Gastroesophageal sphincter (tissue), 4 donors: ENCODE results near the gene WDCP. TPM values are rescaled to one million over a fixed set of nuclear protein-coding genes. Genes with fewer than 3 reads are reported as not detected.
"Not testable (repeated sequence)": the region's sequence is repeated elsewhere in the genome, so short reads cannot be mapped to it uniquely, and the experiment has no call there.

Experiments
- ATAC-seq: fragments of 150-250 bp; one replicate; pipeline ENCODE4 v1.9.1; 2016; ENCODE audit warnings: mild to moderate bottlenecking, moderate library complexity
- H3K27ac ChIP-seq, 4 donors: fragments of 200-600 bp; sonication (generic) in 3 of 4; 1 replicate in 3 of 4; 2 replicates in 1 of 4; pipeline ENCODE4 v1.5.1; 2016 to 2019
- H3K27me3 ChIP-seq: fragments of 200-600 bp; sonication (generic); one replicate; pipeline ENCODE4 v1.5.1; 2019
- H3K36me3 ChIP-seq, 2 donors: fragments of 200-600 bp; sonication (generic); one replicate each; pipeline ENCODE4 v1.5.1; 2019; ENCODE audit warnings: control low read depth in 1 of 2
- H3K4me1 ChIP-seq, 3 donors: fragments of 200-600 bp; sonication (generic); 1 replicate in 2 of 3; 2 replicates in 1 of 3; pipeline ENCODE4 v1.5.1; 2016 to 2019; ENCODE audit warnings: control low read depth in 2 of 3
- H3K4me3 ChIP-seq, 2 donors: fragments of 200-600 bp; sonication (generic); one replicate each; pipeline ENCODE4 v1.5.1; 2019; ENCODE audit warnings: mild to moderate bottlenecking in 1 of 2, moderate library complexity in 1 of 2
- H3K9me3 ChIP-seq, 3 donors: fragments of 200-600 bp; sonication (generic); one replicate each; pipeline ENCODE4 v1.5.1; 2017 to 2019; ENCODE audit warnings: control low read depth in 2 of 3
- EP300 ChIP-seq: sonication (generic); formaldehyde crosslinking; IDR thresholded peaks from one replicate; pipeline ENCODE4 v1.6.1; 2017; ENCODE audit warnings: antibody characterized with exemption, mild to moderate bottlenecking
- POLR2A ChIP-seq, 2 donors: fragments of 450-650 bp; IDR thresholded peaks; one replicate each; pipeline ENCODE4 v1.6.1; 2017; ENCODE audit warnings: antibody characterized with exemption in 2 of 2, mild to moderate bottlenecking in 2 of 2, moderate library complexity in 1 of 2
- POLR2AphosphoS5 ChIP-seq: sonication (generic); formaldehyde crosslinking; IDR thresholded peaks from one replicate; pipeline ENCODE4 v1.6.1; 2017; ENCODE audit warnings: antibody characterized with exemption
- WGBS, 2 donors: methylation state at CpG; one replicate each; pipeline ENCODE4 v1.1.5; 2018; ENCODE audit warnings: low coverage in 1 of 2; 5-methylcytosine and 5-hydroxymethylcytosine counted together
- total RNA-seq, 4 donors: library from RNA; depleted of rRNA; stranded (reverse); fragments of >200 nt; gene quantifications; one replicate each; pipeline ENCODE4 v1.1.0, GENCODE V29; 2016
- TF ChIP-seq, protein P1 (sequence below), 4 experiments: fragments of 200-600 bp in 2 of 4; fragments of 450-650 bp in 2 of 4; sonication (generic) in 1 of 4; IDR thresholded peaks; one replicate each; pipeline ENCODE4 v1.5.1; 2017 to 2019; ENCODE audit warnings: antibody characterized with exemption in 4 of 4, mild to moderate bottlenecking in 2 of 4, moderate library complexity in 2 of 4

The WDCP gene
- 1 to 10 TPM; 5.9 to 7.3 (median 6.4) TPM for total RNA-seq

DNA sequence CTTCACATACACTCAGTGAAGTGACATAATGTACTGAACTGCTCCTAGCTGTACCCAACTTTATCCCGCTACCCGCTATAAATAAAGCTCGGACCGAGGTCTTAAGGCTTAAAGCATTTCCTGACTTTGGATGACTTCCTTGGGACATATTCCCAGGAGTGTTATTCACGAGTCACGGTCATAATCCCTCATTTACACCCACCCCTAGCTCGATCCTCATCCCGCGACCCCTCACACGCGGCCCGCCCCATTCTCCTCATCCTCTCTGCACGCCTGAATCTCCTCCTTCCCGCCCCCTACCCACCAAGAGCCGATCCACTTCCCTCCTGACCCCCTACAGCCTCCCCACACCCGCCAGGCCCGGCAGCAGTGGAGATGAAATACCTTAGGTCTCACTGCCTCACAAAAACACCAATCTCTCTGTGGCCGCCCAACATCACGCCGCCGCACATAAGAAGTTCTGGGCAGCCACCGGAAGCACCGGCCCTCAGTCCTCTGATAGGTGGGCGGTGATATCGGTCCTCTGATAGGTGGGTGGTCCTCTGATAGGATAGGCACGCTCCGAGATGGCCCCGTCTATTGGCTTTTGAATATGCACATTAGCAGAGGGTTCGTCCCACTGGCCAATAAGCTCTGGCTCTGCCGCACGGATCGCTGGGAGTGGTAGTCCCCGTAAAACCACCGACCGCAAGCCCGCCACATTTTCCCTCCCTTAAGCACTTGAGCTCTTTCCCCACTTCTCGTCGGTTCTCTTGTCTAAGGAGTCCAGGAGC is at the start of gene WDCP:
WDCP (minus strand) TSS at position 462 of the 773 bp plus-strand sequence. CDS start 7,897 bp downstream, outside the sequence.
- H3K4me1 ChIP-seq = peaks cover 0 to 40% (median 12%) of the 10 kb centered on the region in 3 donors
- peak; percentile 100 for ATAC-seq
- H3K4me3 ChIP-seq = peak within 1 kb of the TSS; percentile 60 to 72
- WGBS, 2 donors = 0 to 2% methylated on average over 17 to 28 of the region's 38 CpGs
- H3K36me3 ChIP-seq = no peaks in the 10 kb centered on the region
- no peaks in the 10 kb centered on the region for H3K27me3 ChIP-seq
- peak; percentile 46 to 57 for TF ChIP-seq POLR2A (IDR thresholded peaks at IDR 0.05)
- TF ChIP-seq EP300 = no peak
- peak; percentile 79 for TF ChIP-seq POLR2AphosphoS5
- peak within 1 kb of the TSS; percentile 13 to 83 (median 78) for H3K27ac ChIP-seq
- H3K9me3 ChIP-seq = no peaks in the 10 kb centered on the region

DNA sequence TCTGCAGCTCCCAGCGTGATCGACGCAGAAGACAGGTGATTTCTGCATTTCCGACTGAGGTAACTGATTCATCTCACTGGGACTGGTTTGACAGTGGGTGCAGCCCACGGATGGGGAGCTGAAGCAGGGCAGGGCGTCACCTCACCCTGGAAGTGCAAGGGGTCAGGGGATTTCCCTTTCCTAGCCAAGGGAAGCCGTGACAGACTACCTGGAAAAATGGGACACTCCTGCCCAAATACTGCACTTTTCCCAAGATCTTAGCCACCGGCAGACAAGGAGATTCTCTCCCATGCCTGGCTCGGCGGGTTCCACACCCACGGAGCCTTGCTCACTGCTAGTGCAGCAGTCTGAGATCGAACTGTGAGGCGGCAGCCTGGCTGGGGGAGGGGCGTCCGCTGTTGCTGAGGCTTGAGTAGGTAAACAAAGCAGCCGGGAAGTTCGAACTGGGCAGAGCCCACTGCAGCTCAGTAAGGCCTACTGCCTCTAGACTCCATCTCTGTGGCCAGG is 48.0 kb upstream of the WDCP start:
- not testable (repeated sequence) for ATAC-seq, H3K27me3 ChIP-seq, H3K9me3 ChIP-seq, H3K4me1 ChIP-seq, H3K4me3 ChIP-seq, H3K27ac ChIP-seq
- WGBS, 2 donors = 98% methylated on average over 5 of the region's 17 CpGs; no CpG with 5 or more reads in 1 of the 2 donors
- H3K36me3 ChIP-seq = peaks cover 0 to 45% of the 10 kb centered on the region in 2 donors

DNA sequence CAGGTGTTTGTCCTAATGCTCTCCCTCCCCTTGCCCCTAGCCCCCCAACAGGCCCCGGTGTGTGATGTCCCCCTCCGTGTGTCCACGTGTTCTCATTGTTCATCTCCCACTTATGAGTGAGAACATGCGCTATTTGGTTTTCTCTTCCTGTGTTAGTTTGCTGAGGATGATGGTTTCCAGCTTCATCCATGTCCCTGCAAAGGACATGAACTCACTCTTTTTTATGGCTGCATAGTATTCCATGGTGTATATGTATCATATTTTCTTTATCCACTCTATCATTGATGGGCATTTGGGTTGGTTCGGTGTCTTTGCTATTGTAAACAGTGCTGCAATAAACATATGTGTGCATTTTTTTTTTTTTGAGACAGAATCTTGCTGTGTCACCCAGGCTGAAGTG is 46.1 kb upstream of the WDCP start:
- H3K4me1 ChIP-seq, ATAC-seq, H3K27ac ChIP-seq, H3K4me3 ChIP-seq, H3K27me3 ChIP-seq, H3K9me3 ChIP-seq: not testable (repeated sequence)
- WGBS, 2 donors = 86 to 95% methylated on average over 1 to 4 of the region's 5 CpGs
- H3K36me3 ChIP-seq = peaks cover 0 to 51% of the 10 kb centered on the region in 2 donors

GRCh38 chr2:24088821-24089359 is 41.7 kb upstream of the WDCP start:
- ATAC-seq = no peak
- TF ChIP-seq POLR2AphosphoS5 (no peak), POLR2A (IDR thresholded peaks at IDR 0.05) (no peak)

DNA sequence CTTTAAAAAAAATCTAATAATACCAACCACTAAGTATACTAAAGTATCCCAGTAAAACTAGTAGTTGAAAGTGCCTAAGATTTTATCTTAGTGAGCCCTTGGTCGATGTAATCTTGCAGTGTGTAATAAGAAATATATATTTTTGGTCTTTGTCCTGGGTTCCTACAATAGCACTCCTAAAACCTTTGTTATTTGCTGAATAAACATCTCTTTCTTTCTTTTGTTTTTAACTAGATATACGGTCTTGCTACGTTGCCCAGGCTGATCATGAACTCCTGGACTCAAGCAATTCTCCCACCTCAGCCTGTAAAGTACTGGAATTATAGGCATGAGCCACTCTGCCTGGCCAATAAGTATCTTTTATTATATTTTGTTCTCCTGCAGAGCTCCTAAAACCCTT is 39.8 kb upstream of the WDCP start:
- 77 to 87% methylated on average over 2 to 3 of the region's 3 CpGs for WGBS, 2 donors
- H3K9me3 ChIP-seq = no peaks in the 10 kb centered on the region
- H3K4me1 ChIP-seq = peaks cover 0 to 24% (median 11%) of the 10 kb centered on the region in 3 donors
- no peak for TF ChIP-seq POLR2A (IDR thresholded peaks at IDR 0.05)
- TF ChIP-seq POLR2AphosphoS5 = no peak
- H3K4me3 ChIP-seq = no peak overlapping the region
- H3K27me3 ChIP-seq = no peaks in the 10 kb centered on the region
- no peak for ATAC-seq
- no peak overlapping the region for H3K27ac ChIP-seq
- H3K36me3 ChIP-seq = peaks cover 0 to 34% of the 10 kb centered on the region in 2 donors

More at GRCh38 chr2:24088821-24089359, 41.7 kb upstream of the WDCP start:
- no peaks in the 10 kb centered on the region for H3K9me3 ChIP-seq
- no peaks in the 10 kb centered on the region for H3K27me3 ChIP-seq
- 85 to 96% methylated on average over 1 to 2 of the region's 2 CpGs for WGBS, 2 donors
- no peak overlapping the region for H3K4me3 ChIP-seq
- H3K36me3 ChIP-seq = peaks cover 0 to 33% of the 10 kb centered on the region in 2 donors
- H3K4me1 ChIP-seq = peaks cover 0 to 12% (median 5%) of the 10 kb centered on the region in 3 donors
- H3K27ac ChIP-seq = no peak overlapping the region

DNA sequence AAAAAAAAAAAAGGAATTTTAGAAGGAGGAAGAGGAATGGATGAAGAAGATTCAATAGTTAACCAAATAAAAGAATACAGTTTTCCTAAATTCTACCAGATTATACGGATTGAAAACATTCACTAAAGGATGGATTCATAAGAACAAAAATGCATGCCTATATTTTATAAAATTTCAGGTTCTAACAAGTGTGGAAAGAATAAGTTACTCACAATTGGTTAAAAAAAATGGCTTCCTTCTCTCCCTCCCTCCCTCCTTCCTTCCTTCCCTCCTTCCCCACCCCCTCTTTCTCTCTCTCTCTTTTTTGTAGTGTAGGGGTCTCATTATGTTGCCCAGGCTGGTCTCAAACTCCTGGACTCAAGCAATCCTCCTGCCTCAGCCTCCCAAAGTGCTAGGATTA is 39.0 kb upstream of the WDCP start:
- H3K4me3 ChIP-seq = no peak overlapping the region
- no peaks in the 10 kb centered on the region for H3K27me3 ChIP-seq
- no peaks in the 10 kb centered on the region for H3K9me3 ChIP-seq
- TF ChIP-seq POLR2AphosphoS5 = no peak
- no peak overlapping the region for H3K27ac ChIP-seq
- ATAC-seq = no peak
- peaks cover 0 to 24% (median 11%) of the 10 kb centered on the region in 3 donors for H3K4me1 ChIP-seq
- H3K36me3 ChIP-seq = peaks cover 0 to 41% of the 10 kb centered on the region in 2 donors
- 75 to 78% methylated on average over 1 of the region's 1 CpG for WGBS, 2 donors

GRCh38 chr2:24085200-24085489 is 38.0 kb upstream of the WDCP start:
- ATAC-seq = peak; percentile 20
- TF ChIP-seq POLR2A (IDR thresholded peaks at IDR 0.05) = no peak
- no peak for TF ChIP-seq POLR2AphosphoS5
- no peak for TF ChIP-seq EP300
- TF ChIP-seq, protein P1, sequence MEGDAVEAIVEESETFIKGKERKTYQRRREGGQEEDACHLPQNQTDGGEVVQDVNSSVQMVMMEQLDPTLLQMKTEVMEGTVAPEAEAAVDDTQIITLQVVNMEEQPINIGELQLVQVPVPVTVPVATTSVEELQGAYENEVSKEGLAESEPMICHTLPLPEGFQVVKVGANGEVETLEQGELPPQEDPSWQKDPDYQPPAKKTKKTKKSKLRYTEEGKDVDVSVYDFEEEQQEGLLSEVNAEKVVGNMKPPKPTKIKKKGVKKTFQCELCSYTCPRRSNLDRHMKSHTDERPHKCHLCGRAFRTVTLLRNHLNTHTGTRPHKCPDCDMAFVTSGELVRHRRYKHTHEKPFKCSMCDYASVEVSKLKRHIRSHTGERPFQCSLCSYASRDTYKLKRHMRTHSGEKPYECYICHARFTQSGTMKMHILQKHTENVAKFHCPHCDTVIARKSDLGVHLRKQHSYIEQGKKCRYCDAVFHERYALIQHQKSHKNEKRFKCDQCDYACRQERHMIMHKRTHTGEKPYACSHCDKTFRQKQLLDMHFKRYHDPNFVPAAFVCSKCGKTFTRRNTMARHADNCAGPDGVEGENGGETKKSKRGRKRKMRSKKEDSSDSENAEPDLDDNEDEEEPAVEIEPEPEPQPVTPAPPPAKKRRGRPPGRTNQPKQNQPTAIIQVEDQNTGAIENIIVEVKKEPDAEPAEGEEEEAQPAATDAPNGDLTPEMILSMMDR (IDR thresholded peaks at IDR 0.05) = no peak
- no peaks in the 10 kb centered on the region for H3K9me3 ChIP-seq
- H3K4me3 ChIP-seq = peak overlapping the region; percentile 42 to 63
- peaks cover 0 to 24% (median 11%) of the 10 kb centered on the region in 3 donors for H3K4me1 ChIP-seq
- H3K27me3 ChIP-seq = no peaks in the 10 kb centered on the region
- peaks cover 0 to 49% of the 10 kb centered on the region in 2 donors for H3K36me3 ChIP-seq
- H3K27ac ChIP-seq = peak overlapping the region; percentile 51 to 96 (median 90)
- 0 to 5% methylated on average over 7 to 11 of the region's 11 CpGs for WGBS, 2 donors
